GM12878 (cell line): ENCODE data around the gene MAP2K7. TPM values are rescaled to one million over a fixed set of nuclear protein-coding genes. Genes with fewer than 3 reads are reported as not detected.

Experiments
- ATAC-seq: fragments of 200-7000 bp; cut with Tn5 transposase; 3 replicates; pipeline ENCODE4 v1.9.1; 2020; ENCODE audit warnings: mild to moderate bottlenecking, moderate library complexity
- BruUV-seq: library from RNA; stranded (reverse); fragments of 400-500 nt; replicated peaks from 2 replicates; lab custom pipeline; 2021; lab: Mats Ljungman, UMichigan
- CTCF ChIA-PET: fragments of 300-600 bp; sonication (Branson Sonifier 250); formaldehyde crosslinking; extraction: SDS; loops from one replicate; lab custom pipeline; 2021; ENCODE audit warnings: inconsistent platforms; lab: Yijun Ruan, JAX
- POLR2A ChIA-PET: fragments of 350-600 bp; formaldehyde crosslinking; extraction: SDS; loops from one replicate; lab custom pipeline; 2021; ENCODE audit warnings: inconsistent platforms; lab: Charles Lee
- RAD21 ChIA-PET: fragments of 300-600 bp; sonication (Branson Sonifier 250); formaldehyde crosslinking; loops from one replicate; lab custom pipeline; 2023; ENCODE audit warnings: antibody characterized with exemption; ENCODE audit not compliant: unreplicated experiment; lab: Charles Lee
- SMC1A ChIA-PET: fragments of 300-600 bp; sonication (Branson Sonifier 250); formaldehyde crosslinking; loops from one replicate; lab custom pipeline; 2023; ENCODE audit not compliant: unreplicated experiment, uncharacterized antibody; lab: Charles Lee
- DNase-seq: peaks from one replicate; pipeline ENCODE4 v3.0.0-alpha.2; 2011; ENCODE audit warnings: low read depth, low spot score
- FAIRE-seq: peaks from 3 replicates; lab custom pipeline; 2011; peaks lifted over from hg19 to GRCh38; lab: Jason Lieb, UNC
- H2AFZ ChIP-seq: 2 replicates; pipeline ENCODE4 v1.6.0; 2011; ENCODE audit warnings: low read depth, low read length, control low read depth; ENCODE audit not compliant: control insufficient read depth
- H3K27ac ChIP-seq: 2 replicates; pipeline ENCODE4 v1.5.1; 2011; ENCODE audit warnings: control low read depth; ENCODE audit not compliant: control insufficient read depth, insufficient read depth
- H3K27me3 ChIP-seq, 2 experiments: replicated peaks in 1 of 2; 2 replicates each; pipeline versions ENCODE4 v1.6.0 to v1.6.1; 2011; ENCODE audit warnings: low read length in 1 of 2; ENCODE audit not compliant: control insufficient read depth in 2 of 2, insufficient read depth in 2 of 2
- H3K36me3 ChIP-seq, 2 experiments: 2 replicates each; pipeline ENCODE4 v1.5.1; 2011; ENCODE audit warnings: low read length in 1 of 2; ENCODE audit not compliant: control insufficient read depth in 2 of 2, insufficient read depth in 2 of 2
- H3K4me1 ChIP-seq: 2 replicates; pipeline ENCODE4 v1.6.1; 2011; ENCODE audit warnings: mild to moderate bottlenecking, low read length, moderate library complexity, mixed read lengths; ENCODE audit not compliant: control insufficient read depth, insufficient read depth
- H3K4me2 ChIP-seq: 2 replicates; pipeline ENCODE4 v1.6.0; 2011; ENCODE audit warnings: control low read depth; ENCODE audit not compliant: control insufficient read depth, insufficient read depth
- H3K4me3 ChIP-seq: fragments of 200-600 bp; sonication (generic); 2 replicates; pipeline ENCODE4 v1.5.1; 2016
- H3K79me2 ChIP-seq: 2 replicates; pipeline ENCODE4 v1.6.0; 2011; ENCODE audit warnings: low read length; ENCODE audit not compliant: control insufficient read depth, insufficient read depth
- H3K9ac ChIP-seq: 2 replicates; pipeline ENCODE4 v1.8.0; 2011; ENCODE audit warnings: low read length, control low read depth, mixed read lengths; ENCODE audit not compliant: control insufficient read depth, insufficient read depth
- H3K9me3 ChIP-seq: replicated peaks from 3 replicates; pipeline ENCODE4 v1.5.1; 2011; ENCODE audit warnings: mild to moderate bottlenecking, low read length; ENCODE audit not compliant: control insufficient read depth, insufficient read depth
- H4K20me1 ChIP-seq: 2 replicates; pipeline ENCODE4 v1.6.0; 2011; ENCODE audit not compliant: control insufficient read depth, insufficient read depth
- CEBPB ChIP-seq, 2 experiments: fragments of 150-350 bp in 1 of 2; IDR thresholded peaks; 2 replicates each; pipeline ENCODE4 v1.6.1; 2012 to 2014; ENCODE audit warnings: low read depth in 2 of 2, low read length in 2 of 2, borderline replicate concordance in 1 of 2, inconsistent platforms in 1 of 2
- DPF2 ChIP-seq: fragments of 450-650 bp; IDR thresholded peaks from 2 replicates; pipeline ENCODE4 v1.6.1; 2017; ENCODE audit warnings: mild to moderate bottlenecking
- EED ChIP-seq: sonication (generic); IDR thresholded peaks from 2 replicates; pipeline ENCODE4 v1.6.1; 2016; ENCODE audit warnings: antibody characterized with exemption, low read depth
- HDGF ChIP-seq: fragments of 450-650 bp; IDR thresholded peaks from 2 replicates; pipeline ENCODE4 v1.6.1; 2016; ENCODE audit warnings: antibody characterized with exemption
- MAX ChIP-seq: IDR thresholded peaks from 2 replicates; pipeline ENCODE4 v1.6.1; 2012; ENCODE audit warnings: low read depth, low read length, improper control_type of control experiment
- NFYB ChIP-seq: IDR thresholded peaks from 2 replicates; pipeline ENCODE4 v1.6.1; 2011; ENCODE audit warnings: low read depth, mild to moderate bottlenecking, low read length, improper control_type of control experiment, moderate library complexity; ENCODE audit not compliant: insufficient read depth
- NR2F1 ChIP-seq: fragments of 450-650 bp; conservative IDR thresholded peaks from 2 replicates; pipeline ENCODE4 v1.6.1; 2017; ENCODE audit warnings: mild to moderate bottlenecking
- POLR2AphosphoS2 ChIP-seq: IDR thresholded peaks from 2 replicates; pipeline ENCODE4 v1.6.1; 2011; ENCODE audit warnings: low read depth, mild to moderate bottlenecking, low read length, improper control_type of control experiment, moderate library complexity
- RAD51 ChIP-seq: fragments of 450-650 bp; IDR thresholded peaks from 2 replicates; pipeline ENCODE4 v1.6.1; 2016; ENCODE audit warnings: moderate library complexity, mild to moderate bottlenecking, inconsistent platforms
- RELA ChIP-seq: fragments of 450-650 bp; IDR thresholded peaks from 2 replicates; pipeline ENCODE4 v1.8.0; 2014; ENCODE audit warnings: borderline replicate concordance; ENCODE audit not compliant: partially characterized antibody
- REST ChIP-seq: IDR thresholded peaks from 2 replicates; pipeline ENCODE4 v1.6.1; 2012; ENCODE audit warnings: mild to moderate bottlenecking, low read depth, low read length
- SRF ChIP-seq, 2 experiments: IDR thresholded peaks; 2 replicates each; pipeline ENCODE4 v1.6.1; 2011; ENCODE audit warnings: low read depth in 2 of 2, low read length in 2 of 2, mild to moderate bottlenecking in 1 of 2, moderate library complexity in 1 of 2
- YY1 ChIP-seq: IDR thresholded peaks from 2 replicates; pipeline ENCODE4 v1.6.1; 2011; ENCODE audit warnings: low read depth, mild to moderate bottlenecking, low read length
- ZNF622 ChIP-seq: fragments of 450-650 bp; IDR thresholded peaks from 2 replicates; pipeline ENCODE4 v1.6.1; 2017; ENCODE audit warnings: mild to moderate bottlenecking, inconsistent platforms
- WGBS: methylation state at CpG from one replicate; pipeline ENCODE4 v1.1.6; 2016; ENCODE audit warnings: low lambda C conversion rate; ENCODE audit not compliant: insufficient replicate concordance, insufficient coverage; ENCODE audit errors: missing lambda C conversion rate; 5-methylcytosine and 5-hydroxymethylcytosine counted together
- in situ Hi-C: fragments of 300-500 bp; cut with MboI; formaldehyde crosslinking; loops from 9 replicates; pipeline ENCODE4 v1.14.3; 2018; ENCODE audit warnings: mixed read lengths
- intact Hi-C: fragments of 100-400 bp; cut with micrococcal nuclease; formaldehyde crosslinking; loops from one replicate; pipeline ENCODE4 v1.14.2; 2022; ENCODE audit not compliant: unreplicated experiment
- polyA plus RNA-seq, 11 experiments: library from polyadenylated mRNA; depleted of rRNA in 4 of 11; unstranded in 6 of 11; stranded (reverse) in 5 of 11; fragments of >200 nt; fragmentation: Nextera tagmentation in 4 of 11; fragmentation: Illumina TruSeq in 1 of 11; extraction: Ambion mirVana in 4 of 11; extraction: Trizol in 1 of 11; gene quantifications; 1 replicate in 1 of 11; 2 replicates in 10 of 11; pipeline versions ENCODE4 v1.2.1 to v1.2.3, GENCODE V29; 2011 to 2016; ENCODE audit warnings: inconsistent platforms in 2 of 11, missing spikeins in 2 of 11, low read depth in 1 of 11
- total RNA-seq, 4 experiments: library from RNA; depleted of rRNA in 3 of 4; stranded (reverse); fragments of >200 nt in 3 of 4; fragmentation: Illumina TruSeq in 1 of 4; extraction: Trizol in 1 of 4; gene quantifications; 2 replicates each; pipeline versions ENCODE4 v1.2.1 to v1.2.3, GENCODE V29; 2013 to 2021
- TF ChIP-seq, protein P1 (sequence below): fragments of 150-350 bp; IDR thresholded peaks from 2 replicates; pipeline ENCODE4 v1.6.1; 2016; ENCODE audit warnings: low read depth, low read length

MAP2K7 gene
- total and polyA plus RNA-seq, 10 of the 15 experiments (the other 5 are each of a cell fraction or from before 2014, with no cell fraction given): 0.34 to 32.2 (median 6.7) TPM

DNA sequence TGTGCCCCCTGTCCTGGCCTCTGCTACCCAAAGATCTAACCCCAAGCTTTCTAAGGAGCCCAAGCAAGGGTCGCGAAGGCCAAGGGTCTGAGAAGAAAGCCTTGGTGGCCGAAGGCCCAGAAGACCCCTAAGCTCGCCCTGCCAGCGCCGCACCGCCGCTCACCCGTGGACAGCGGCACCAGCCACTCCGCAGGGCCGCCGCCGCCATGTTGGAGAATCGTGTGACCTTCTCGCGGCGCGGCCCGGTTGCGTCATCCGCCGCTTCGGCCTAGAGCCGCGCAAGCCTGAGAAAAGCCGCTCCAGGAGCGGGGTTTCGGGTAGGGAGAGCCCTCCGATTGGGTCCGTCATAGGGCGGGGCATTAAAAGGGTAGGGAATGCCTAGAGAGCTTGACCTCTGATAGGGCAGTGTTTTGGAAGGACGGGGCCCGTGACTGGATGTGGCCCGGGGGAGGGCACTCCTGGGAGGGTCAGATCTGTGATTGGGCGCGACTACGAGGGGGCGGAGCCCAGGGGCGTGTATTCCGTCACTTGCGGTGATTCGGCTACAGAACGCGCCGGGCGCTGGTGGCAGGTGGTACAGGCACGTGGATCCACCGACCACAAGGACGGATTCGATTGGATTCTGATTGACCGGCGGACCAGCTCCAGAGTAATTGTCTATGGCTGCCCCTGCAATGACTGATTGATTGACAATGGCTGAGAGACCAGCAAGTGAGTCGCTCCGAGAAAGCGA is 39.9 kb downstream of the MAP2K7 start, which contains the start of gene TIMM44:
TIMM44 (minus strand) TSS at position 223 of the 733 bp plus-strand sequence; CDS start at position 208, 15 bp downstream.
- BruUV-seq: no TSS peak
- TF ChIP-seq CEBPB (IDR thresholded peaks at IDR 0.05; ENCODE audit: borderline replicate concordance in 1 of 2, low read depth in 2 of 2, low read length in 2 of 2) (peak in 1 of 2 experiments; percentile 92; a peak in 2 of 4 replicates), EED (no peak), HDGF (peak; percentile 97), NFYB (peak; percentile 82), SRF (IDR thresholded peaks at IDR 0.05; ENCODE audit: low read depth in 2 of 2, low read length in 2 of 2) (0 out of 4 replicates have a peak, but pooled peaks of 1 of the 2 experiments have one; percentile 46), RELA (peak; percentile 9), MAX (peak; percentile 89), DPF2 (peak; percentile 21; the same call in 1 of the 2 replicates), YY1 (peak; percentile 98), RAD51 (peak; percentile 93), NR2F1 (peak; percentile 78), REST (0 out of 2 replicates have a peak, but pooled peaks have one; percentile 43), POLR2AphosphoS2 (peak; percentile 91; the same call in 1 of the 2 replicates), ZNF622 (no peak)
- TF ChIP-seq, protein P1, sequence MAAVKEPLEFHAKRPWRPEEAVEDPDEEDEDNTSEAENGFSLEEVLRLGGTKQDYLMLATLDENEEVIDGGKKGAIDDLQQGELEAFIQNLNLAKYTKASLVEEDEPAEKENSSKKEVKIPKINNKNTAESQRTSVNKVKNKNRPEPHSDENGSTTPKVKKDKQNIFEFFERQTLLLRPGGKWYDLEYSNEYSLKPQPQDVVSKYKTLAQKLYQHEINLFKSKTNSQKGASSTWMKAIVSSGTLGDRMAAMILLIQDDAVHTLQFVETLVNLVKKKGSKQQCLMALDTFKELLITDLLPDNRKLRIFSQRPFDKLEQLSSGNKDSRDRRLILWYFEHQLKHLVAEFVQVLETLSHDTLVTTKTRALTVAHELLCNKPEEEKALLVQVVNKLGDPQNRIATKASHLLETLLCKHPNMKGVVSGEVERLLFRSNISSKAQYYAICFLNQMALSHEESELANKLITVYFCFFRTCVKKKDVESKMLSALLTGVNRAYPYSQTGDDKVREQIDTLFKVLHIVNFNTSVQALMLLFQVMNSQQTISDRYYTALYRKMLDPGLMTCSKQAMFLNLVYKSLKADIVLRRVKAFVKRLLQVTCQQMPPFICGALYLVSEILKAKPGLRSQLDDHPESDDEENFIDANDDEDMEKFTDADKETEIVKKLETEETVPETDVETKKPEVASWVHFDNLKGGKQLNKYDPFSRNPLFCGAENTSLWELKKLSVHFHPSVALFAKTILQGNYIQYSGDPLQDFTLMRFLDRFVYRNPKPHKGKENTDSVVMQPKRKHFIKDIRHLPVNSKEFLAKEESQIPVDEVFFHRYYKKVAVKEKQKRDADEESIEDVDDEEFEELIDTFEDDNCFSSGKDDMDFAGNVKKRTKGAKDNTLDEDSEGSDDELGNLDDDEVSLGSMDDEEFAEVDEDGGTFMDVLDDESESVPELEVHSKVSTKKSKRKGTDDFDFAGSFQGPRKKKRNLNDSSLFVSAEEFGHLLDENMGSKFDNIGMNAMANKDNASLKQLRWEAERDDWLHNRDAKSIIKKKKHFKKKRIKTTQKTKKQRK: peak; percentile 24; the same call in 1 of the 2 replicates

More for the DNA sequence above, 39.9 kb downstream of the MAP2K7 start, which contains the start of gene TIMM44:
- ChIA-PET CTCF (interaction anchor here (0.5 to 4.3 kb wide), 30 partner anchors 10 to 841 kb away, joined by 3 to 55 read pairs (median 6); partner anchors contain the start of genes ELAVL1, MAP2K7, SNAPC2 and ZNF414), POLR2A (interaction anchor here (0.5 to 2.4 kb wide), 8 partner anchors 14 to 1340 kb away, joined by 3 to 18 read pairs (median 4); partner anchors contain the start of genes MAP2K7, RAB11B and SNAPC2), SMC1A (interaction anchor here (0.8 to 3.1 kb wide), 12 partner anchors 13 to 267 kb away, joined by 3 to 29 read pairs (median 3); partner anchors contain the start of genes ELAVL1 and SNAPC2), RAD21 (interaction anchor here (0.7 to 2.3 kb wide), 18 partner anchors 13 to 841 kb away, joined by 3 to 17 read pairs (median 4); partner anchors contain the start of genes ELAVL1, MAP2K7, MARCHF2 and NDUFA7)
- Histone ChIP-seq H3K27ac (peak within 1 kb of the TSS; percentile 77), H2AFZ (peak within 1 kb of the TSS; percentile 91), H3K36me3 (peaks cover 0 to 7% of the 10 kb centered on the region in 2 experiments; a peak in 3 of 4 replicates), H3K79me2 (peaks cover 23% of the 10 kb centered on the region), H3K27me3 (no peaks in the 10 kb centered on the region), H3K9ac (peak within 1 kb of the TSS; percentile 80), H3K4me2 (peak within 1 kb of the TSS; percentile 100), H3K4me1 (peaks cover 7% of the 10 kb centered on the region), H3K4me3 (peak within 1 kb of the TSS; percentile 89), H3K9me3 (no peaks in the 10 kb centered on the region), H4K20me1 (no peaks in the 10 kb centered on the region)
- FAIRE-seq (peak; percentile 100), DNase-seq (peak; percentile 97), ATAC-seq (peak; percentile 99)
- intact Hi-C loops (loop anchor here (1.0 to 10.0 kb wide), 3 partner anchors 59 to 309 kb away; no protein-coding TSS in a partner anchor), in situ Hi-C loops (loop anchor here (10.0 kb wide), 1 partner anchor 311 kb away; no protein-coding TSS in a partner anchor)
- 2% methylated on average over 56 of the region's 56 CpGs for WGBS
